Neural crest cell (in vitro differentiated cells): ENCODE data around the gene SDK1. TPM values are rescaled to one million over a fixed set of nuclear protein-coding genes. Genes with fewer than 3 reads are reported as not detected.

Experiments
- DNase-seq: peaks from one replicate; pipeline ENCODE4 v3.0.0; 2021; ENCODE audit warnings: low read depth, mixed read lengths, low spot score
- H3K27ac Mint-ChIP-seq: one replicate; pipeline ENCODE4 v1.8.0; 2021; ENCODE audit warnings: mild to moderate bottlenecking, mixed read lengths; ENCODE audit not compliant: unreplicated experiment
- H3K27me3 Mint-ChIP-seq: 2 replicates; pipeline ENCODE4 v1.8.0; 2021; ENCODE audit warnings: low read depth, mild to moderate bottlenecking, mixed read lengths
- H3K36me3 Mint-ChIP-seq: 2 replicates; pipeline ENCODE4 v1.8.0; 2021; ENCODE audit warnings: low read depth, mild to moderate bottlenecking, mixed read lengths
- H3K4me1 Mint-ChIP-seq: 2 replicates; pipeline ENCODE4 v1.8.0; 2021; ENCODE audit warnings: mixed read lengths
- H3K4me3 Mint-ChIP-seq: one replicate; pipeline ENCODE4 v1.8.0; 2021; ENCODE audit warnings: mild to moderate bottlenecking, mixed read lengths
- H3K9me3 Mint-ChIP-seq: 2 replicates; pipeline ENCODE4 v1.8.0; 2021; ENCODE audit warnings: mixed read lengths
- total RNA-seq: library from RNA; stranded (reverse); gene quantifications from 2 replicates; pipeline ENCODE4 v1.2.1, GENCODE V29; 2021
- TF ChIP-seq, protein P1 (sequence below): fragments of 200-600 bp; sonication (generic); conservative IDR thresholded peaks from 2 replicates; pipeline ENCODE4 v1.5.0; 2021; ENCODE audit warnings: antibody characterized with exemption, mild to moderate bottlenecking

Gene SDK1
- total RNA-seq, 1 donor from 2014 or later = 11.6 TPM

GRCh38 chr7:3309140-3309539 is 8.1 kb downstream of the SDK1 start:
- H3K27me3 Mint-ChIP-seq = peaks cover 6% of the 10 kb centered on the region
- H3K9me3 Mint-ChIP-seq = no peaks in the 10 kb centered on the region
- H3K36me3 Mint-ChIP-seq = no peaks in the 10 kb centered on the region
- no peak for DNase-seq
- TF ChIP-seq, protein P1, sequence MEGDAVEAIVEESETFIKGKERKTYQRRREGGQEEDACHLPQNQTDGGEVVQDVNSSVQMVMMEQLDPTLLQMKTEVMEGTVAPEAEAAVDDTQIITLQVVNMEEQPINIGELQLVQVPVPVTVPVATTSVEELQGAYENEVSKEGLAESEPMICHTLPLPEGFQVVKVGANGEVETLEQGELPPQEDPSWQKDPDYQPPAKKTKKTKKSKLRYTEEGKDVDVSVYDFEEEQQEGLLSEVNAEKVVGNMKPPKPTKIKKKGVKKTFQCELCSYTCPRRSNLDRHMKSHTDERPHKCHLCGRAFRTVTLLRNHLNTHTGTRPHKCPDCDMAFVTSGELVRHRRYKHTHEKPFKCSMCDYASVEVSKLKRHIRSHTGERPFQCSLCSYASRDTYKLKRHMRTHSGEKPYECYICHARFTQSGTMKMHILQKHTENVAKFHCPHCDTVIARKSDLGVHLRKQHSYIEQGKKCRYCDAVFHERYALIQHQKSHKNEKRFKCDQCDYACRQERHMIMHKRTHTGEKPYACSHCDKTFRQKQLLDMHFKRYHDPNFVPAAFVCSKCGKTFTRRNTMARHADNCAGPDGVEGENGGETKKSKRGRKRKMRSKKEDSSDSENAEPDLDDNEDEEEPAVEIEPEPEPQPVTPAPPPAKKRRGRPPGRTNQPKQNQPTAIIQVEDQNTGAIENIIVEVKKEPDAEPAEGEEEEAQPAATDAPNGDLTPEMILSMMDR = no peak
- no peak overlapping the region for H3K27ac Mint-ChIP-seq
- no peaks in the 10 kb centered on the region for H3K4me1 Mint-ChIP-seq
- H3K4me3 Mint-ChIP-seq = no peak overlapping the region

GRCh38 chr7:3309956-3310355 is 8.9 kb downstream of the SDK1 start:
- Mint-ChIP-seq H3K36me3 (no peaks in the 10 kb centered on the region), H3K27ac (no peak overlapping the region), H3K9me3 (no peaks in the 10 kb centered on the region), H3K4me1 (no peaks in the 10 kb centered on the region), H3K27me3 (peaks cover 5% of the 10 kb centered on the region), H3K4me3 (no peak overlapping the region)
- TF ChIP-seq, protein P1 = no peak
- DNase-seq = no peak

GRCh38 chr7:3310884-3311283 is 9.8 kb downstream of the SDK1 start:
- DNase-seq = no peak
- TF ChIP-seq, protein P1 = no peak
- no peak overlapping the region for H3K4me3 Mint-ChIP-seq
- no peak overlapping the region for H3K27ac Mint-ChIP-seq
- no peaks in the 10 kb centered on the region for H3K9me3 Mint-ChIP-seq
- no peaks in the 10 kb centered on the region for H3K36me3 Mint-ChIP-seq
- no peaks in the 10 kb centered on the region for H3K4me1 Mint-ChIP-seq
- peaks cover 2% of the 10 kb centered on the region for H3K27me3 Mint-ChIP-seq

DNA sequence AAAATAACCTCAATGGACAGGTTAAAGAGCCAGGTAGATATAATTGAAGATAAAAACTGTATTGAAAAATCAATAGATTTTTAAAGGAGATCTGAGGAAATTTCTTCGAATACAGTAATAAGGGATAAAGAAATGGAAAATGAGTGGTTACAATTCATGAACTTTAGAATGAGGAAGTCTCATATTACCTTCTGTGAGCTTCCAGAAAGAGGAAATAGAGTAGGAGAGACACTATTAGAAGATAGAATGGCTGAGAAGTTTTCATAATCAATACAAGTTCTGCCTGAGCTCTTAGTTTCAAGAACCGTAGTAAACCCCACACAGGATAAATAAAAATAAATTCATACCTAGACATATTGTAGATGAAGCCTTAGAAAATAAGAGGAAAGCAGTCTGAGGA is 11.5 kb downstream of the SDK1 start:
- H3K36me3 Mint-ChIP-seq = no peaks in the 10 kb centered on the region
- H3K4me1 Mint-ChIP-seq = no peaks in the 10 kb centered on the region
- no peak overlapping the region for H3K4me3 Mint-ChIP-seq
- no peaks in the 10 kb centered on the region for H3K9me3 Mint-ChIP-seq
- H3K27me3 Mint-ChIP-seq = peaks cover 2% of the 10 kb centered on the region
- DNase-seq = no peak
- TF ChIP-seq, protein P1 = no peak
- no peak overlapping the region for H3K27ac Mint-ChIP-seq

DNA sequence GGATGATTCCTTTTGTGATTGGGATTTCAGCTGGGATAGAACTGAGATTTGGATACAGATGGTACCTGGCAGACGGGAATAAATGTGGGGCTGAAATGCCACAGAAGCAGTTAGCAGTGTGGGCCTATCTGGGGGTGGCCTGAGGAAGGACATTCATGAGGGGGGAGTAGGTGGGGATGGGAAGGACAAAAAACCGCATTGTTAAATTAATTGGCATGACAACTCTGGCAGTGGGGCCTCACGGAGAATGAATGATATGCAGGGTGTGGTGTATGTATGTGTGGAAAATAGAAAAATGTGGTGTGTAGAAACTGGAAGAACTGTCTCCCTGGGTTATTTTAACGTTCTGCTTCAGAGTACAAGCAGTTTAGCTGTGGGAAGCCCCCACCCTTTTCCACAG is 17.8 kb downstream of the SDK1 start:
- H3K9me3 Mint-ChIP-seq = peaks cover 2% of the 10 kb centered on the region
- no peak overlapping the region for H3K4me3 Mint-ChIP-seq
- no peaks in the 10 kb centered on the region for H3K27me3 Mint-ChIP-seq

More for the DNA sequence above, 17.8 kb downstream of the SDK1 start:
- no peak for DNase-seq
- TF ChIP-seq, protein P1 = no peak
- Mint-ChIP-seq H3K27ac (no peak overlapping the region), H3K4me1 (peaks cover 13% of the 10 kb centered on the region), H3K36me3 (peaks cover 4% of the 10 kb centered on the region)
